Neural cell (in vitro differentiated cells): ENCODE measurements around the gene CACNA1F. TPM values are rescaled to one million over a fixed set of nuclear protein-coding genes. Genes with fewer than 3 reads are reported as not detected.

Source experiments
- H2AFZ ChIP-seq: fragments of 200-600, 300-800 bp; sonication (generic), shearing (Covaris generic); 2 replicates; pipeline ENCODE4 v1.6.0; 2014; ENCODE audit warnings: low read depth, mild to moderate bottlenecking, antibody characterized with exemption, low read length, moderate library complexity
- H3F3A ChIP-seq: fragments of 200-600 bp; shearing (Covaris generic); 2 replicates; pipeline ENCODE4 v1.6.1; 2016; ENCODE audit warnings: mild to moderate bottlenecking, moderate library complexity, mixed read lengths, antibody characterized with exemption, low read length; ENCODE audit not compliant: insufficient read depth, poor library complexity, severe bottlenecking
- H3K27ac ChIP-seq: fragments of 200-600, 300-800 bp; sonication (generic), shearing (Covaris generic); 2 replicates; pipeline ENCODE4 v1.5.1; 2014; ENCODE audit warnings: mild to moderate bottlenecking, low read length, moderate library complexity
- H3K27me3 ChIP-seq: fragments of 300-800, 200-600 bp; sonication (generic), shearing (Covaris generic); 2 replicates; pipeline ENCODE4 v1.6.0; 2014; ENCODE audit warnings: mild to moderate bottlenecking, low read depth, low read length, moderate library complexity; ENCODE audit not compliant: insufficient read depth
- H3K36me3 ChIP-seq: fragments of 300-800, 200-600 bp; sonication (generic), shearing (Covaris generic); 2 replicates; pipeline ENCODE4 v1.5.1; 2014; ENCODE audit warnings: mild to moderate bottlenecking, antibody characterized with exemption, low read length, moderate library complexity; ENCODE audit not compliant: insufficient read depth
- H3K4me2 ChIP-seq: fragments of 300-800, 200-600 bp; sonication (generic), shearing (Covaris generic); 2 replicates; pipeline ENCODE4 v1.6.0; 2014; ENCODE audit warnings: mild to moderate bottlenecking, low read length
- H3K4me3 ChIP-seq: fragments of 300-800, 200-600 bp; sonication (generic), shearing (Covaris generic); 2 replicates; pipeline ENCODE4 v1.5.1; 2014; ENCODE audit warnings: mild to moderate bottlenecking, low read length, moderate library complexity
- H3K79me2 ChIP-seq: fragments of 200-600 bp; shearing (Covaris generic); replicated peaks from 2 replicates; pipeline ENCODE4 v1.6.0; 2014; ENCODE audit warnings: mild to moderate bottlenecking, low read length, moderate library complexity; ENCODE audit not compliant: insufficient read depth
- H3K9ac ChIP-seq: fragments of 300-800, 200-600 bp; sonication (generic), shearing (Covaris generic); 2 replicates; pipeline ENCODE4 v1.6.1; 2016; ENCODE audit warnings: mild to moderate bottlenecking, low read length, mixed read lengths
- H3K9me2 ChIP-seq: fragments of 200-600 bp; shearing (Covaris generic); 2 replicates; pipeline ENCODE4 v1.6.1; 2016; ENCODE audit warnings: mild to moderate bottlenecking, low read length, mixed read lengths; ENCODE audit not compliant: insufficient read depth
- H3K9me3 ChIP-seq: fragments of 200-600, 300-800 bp; sonication (generic), shearing (Covaris generic); 2 replicates; pipeline ENCODE4 v1.6.1; 2016; ENCODE audit warnings: mild to moderate bottlenecking, mixed run types, low read length, moderate library complexity, mixed read lengths
- H4K20me1 ChIP-seq: fragments of 200-600 bp; shearing (Covaris generic); 2 replicates; pipeline ENCODE4 v1.6.1; 2016; ENCODE audit warnings: mild to moderate bottlenecking, mixed run types; ENCODE audit not compliant: insufficient read depth
- EP300 ChIP-seq: fragments of 450-650 bp; conservative IDR thresholded peaks from 2 replicates; pipeline ENCODE4 v1.6.1; 2014; ENCODE audit warnings: antibody characterized with exemption, mild to moderate bottlenecking, moderate library complexity; ENCODE audit not compliant: poor library complexity, severe bottlenecking
- EZH2 ChIP-seq: fragments of 200-600, 300-800 bp; shearing (Covaris generic), sonication (generic); IDR thresholded peaks from 2 replicates; pipeline ENCODE4 v1.6.1; 2014; ENCODE audit warnings: antibody characterized with exemption, low read length, borderline replicate concordance, mild to moderate bottlenecking; ENCODE audit not compliant: insufficient read depth, poor library complexity, severe bottlenecking
- MXI1 ChIP-seq: fragments of 450-650 bp; conservative IDR thresholded peaks from 2 replicates; pipeline ENCODE4 v1.6.1; 2014; ENCODE audit warnings: antibody characterized with exemption, mild to moderate bottlenecking; ENCODE audit not compliant: poor library complexity, severe bottlenecking
- POLR2AphosphoS5 ChIP-seq: IDR thresholded peaks from 2 replicates; pipeline ENCODE4 v1.6.1; 2012
- RAD21 ChIP-seq: fragments of 450-650 bp; conservative IDR thresholded peaks from 2 replicates; pipeline ENCODE4 v1.6.1; 2014; ENCODE audit warnings: antibody characterized with exemption, mild to moderate bottlenecking, moderate library complexity
- SMC3 ChIP-seq: fragments of 450-650 bp; conservative IDR thresholded peaks from 2 replicates; pipeline ENCODE4 v1.6.1; 2014; ENCODE audit warnings: antibody characterized with exemption, mild to moderate bottlenecking, moderate library complexity; ENCODE audit not compliant: poor library complexity
- TAF1 ChIP-seq: IDR thresholded peaks from 2 replicates; pipeline ENCODE4 v1.6.1; 2012; ENCODE audit warnings: low read depth
- polyA plus RNA-seq: library from polyadenylated mRNA; depleted of rRNA; stranded (reverse); fragments of >200 nt; gene quantifications from 2 replicates; pipeline ENCODE4 v1.2.3, GENCODE V29; 2014
- TF ChIP-seq, protein P1 (sequence below): IDR thresholded peaks from 2 replicates; pipeline ENCODE4 v1.6.1; 2012; ENCODE audit warnings: borderline replicate concordance
- TF ChIP-seq, protein P2 (sequence below): fragments of 450-650 bp; IDR thresholded peaks from 2 replicates; pipeline ENCODE4 v1.5.1; 2014; ENCODE audit warnings: antibody characterized with exemption, mild to moderate bottlenecking, moderate library complexity; ENCODE audit not compliant: poor library complexity, severe bottlenecking

The CACNA1F gene
- polyA plus RNA-seq, 1 donor from 2014 or later = not detected

DNA sequence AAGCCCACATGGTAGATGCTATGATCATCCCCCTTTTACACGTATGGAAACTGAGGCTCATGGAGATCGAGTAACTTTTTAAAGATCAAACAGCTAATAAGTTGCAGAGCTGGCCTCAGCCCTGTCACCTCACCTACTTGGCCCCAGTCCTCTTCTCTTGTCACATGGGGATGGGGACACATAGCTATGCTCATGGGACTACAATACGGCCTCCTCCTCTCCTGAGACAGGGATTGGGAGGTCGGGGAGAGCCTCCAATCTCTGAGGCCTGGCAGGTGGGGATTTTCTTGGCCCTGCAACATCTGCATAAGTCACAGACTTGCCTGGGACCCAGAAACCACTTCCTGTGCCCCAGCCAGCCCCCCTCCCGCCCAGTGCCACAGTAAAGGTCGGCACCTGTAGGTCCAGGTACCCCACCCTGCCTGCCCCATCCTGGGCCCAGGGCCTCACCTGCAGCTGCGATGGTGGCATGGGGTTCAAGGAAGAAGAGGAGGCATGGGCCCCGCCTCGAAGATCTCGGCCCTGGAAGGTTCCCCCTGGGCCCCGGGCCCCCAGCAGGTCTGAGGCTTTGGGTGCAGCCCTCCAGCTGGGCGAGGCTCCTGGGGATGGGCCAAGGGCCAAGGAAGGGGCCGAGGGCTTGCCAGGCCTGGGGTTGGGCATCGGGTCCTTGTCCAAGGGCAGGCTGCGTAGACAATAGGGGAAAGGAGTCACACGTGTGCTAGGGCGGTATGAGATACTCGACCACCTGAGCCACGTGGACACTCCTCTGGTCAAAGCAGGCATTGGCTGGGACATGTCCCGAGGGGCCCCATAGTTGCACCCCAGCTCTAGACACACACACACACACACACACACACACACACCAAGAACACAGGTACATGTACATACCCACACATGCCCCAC is 25.0 kb upstream of the CACNA1F start:
- TF ChIP-seq, protein P1, sequence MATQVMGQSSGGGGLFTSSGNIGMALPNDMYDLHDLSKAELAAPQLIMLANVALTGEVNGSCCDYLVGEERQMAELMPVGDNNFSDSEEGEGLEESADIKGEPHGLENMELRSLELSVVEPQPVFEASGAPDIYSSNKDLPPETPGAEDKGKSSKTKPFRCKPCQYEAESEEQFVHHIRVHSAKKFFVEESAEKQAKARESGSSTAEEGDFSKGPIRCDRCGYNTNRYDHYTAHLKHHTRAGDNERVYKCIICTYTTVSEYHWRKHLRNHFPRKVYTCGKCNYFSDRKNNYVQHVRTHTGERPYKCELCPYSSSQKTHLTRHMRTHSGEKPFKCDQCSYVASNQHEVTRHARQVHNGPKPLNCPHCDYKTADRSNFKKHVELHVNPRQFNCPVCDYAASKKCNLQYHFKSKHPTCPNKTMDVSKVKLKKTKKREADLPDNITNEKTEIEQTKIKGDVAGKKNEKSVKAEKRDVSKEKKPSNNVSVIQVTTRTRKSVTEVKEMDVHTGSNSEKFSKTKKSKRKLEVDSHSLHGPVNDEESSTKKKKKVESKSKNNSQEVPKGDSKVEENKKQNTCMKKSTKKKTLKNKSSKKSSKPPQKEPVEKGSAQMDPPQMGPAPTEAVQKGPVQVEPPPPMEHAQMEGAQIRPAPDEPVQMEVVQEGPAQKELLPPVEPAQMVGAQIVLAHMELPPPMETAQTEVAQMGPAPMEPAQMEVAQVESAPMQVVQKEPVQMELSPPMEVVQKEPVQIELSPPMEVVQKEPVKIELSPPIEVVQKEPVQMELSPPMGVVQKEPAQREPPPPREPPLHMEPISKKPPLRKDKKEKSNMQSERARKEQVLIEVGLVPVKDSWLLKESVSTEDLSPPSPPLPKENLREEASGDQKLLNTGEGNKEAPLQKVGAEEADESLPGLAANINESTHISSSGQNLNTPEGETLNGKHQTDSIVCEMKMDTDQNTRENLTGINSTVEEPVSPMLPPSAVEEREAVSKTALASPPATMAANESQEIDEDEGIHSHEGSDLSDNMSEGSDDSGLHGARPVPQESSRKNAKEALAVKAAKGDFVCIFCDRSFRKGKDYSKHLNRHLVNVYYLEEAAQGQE = no peak
- no peak for TF ChIP-seq POLR2AphosphoS5
- TF ChIP-seq EZH2 = no peak
- TF ChIP-seq SMC3 = no peak
- TF ChIP-seq TAF1 = no peak
- no peak for TF ChIP-seq RAD21
- TF ChIP-seq, protein P2, sequence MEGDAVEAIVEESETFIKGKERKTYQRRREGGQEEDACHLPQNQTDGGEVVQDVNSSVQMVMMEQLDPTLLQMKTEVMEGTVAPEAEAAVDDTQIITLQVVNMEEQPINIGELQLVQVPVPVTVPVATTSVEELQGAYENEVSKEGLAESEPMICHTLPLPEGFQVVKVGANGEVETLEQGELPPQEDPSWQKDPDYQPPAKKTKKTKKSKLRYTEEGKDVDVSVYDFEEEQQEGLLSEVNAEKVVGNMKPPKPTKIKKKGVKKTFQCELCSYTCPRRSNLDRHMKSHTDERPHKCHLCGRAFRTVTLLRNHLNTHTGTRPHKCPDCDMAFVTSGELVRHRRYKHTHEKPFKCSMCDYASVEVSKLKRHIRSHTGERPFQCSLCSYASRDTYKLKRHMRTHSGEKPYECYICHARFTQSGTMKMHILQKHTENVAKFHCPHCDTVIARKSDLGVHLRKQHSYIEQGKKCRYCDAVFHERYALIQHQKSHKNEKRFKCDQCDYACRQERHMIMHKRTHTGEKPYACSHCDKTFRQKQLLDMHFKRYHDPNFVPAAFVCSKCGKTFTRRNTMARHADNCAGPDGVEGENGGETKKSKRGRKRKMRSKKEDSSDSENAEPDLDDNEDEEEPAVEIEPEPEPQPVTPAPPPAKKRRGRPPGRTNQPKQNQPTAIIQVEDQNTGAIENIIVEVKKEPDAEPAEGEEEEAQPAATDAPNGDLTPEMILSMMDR = no peak
- TF ChIP-seq EP300 = no peak
- TF ChIP-seq MXI1 = no peak
- H3K4me3 ChIP-seq = no peak overlapping the region
- no peaks in the 10 kb centered on the region for H3K27me3 ChIP-seq
- H3K27ac ChIP-seq = no peak overlapping the region
- H3F3A ChIP-seq = no peaks in the 10 kb centered on the region
- no peaks in the 10 kb centered on the region for H3K36me3 ChIP-seq
- H3K79me2 ChIP-seq = no peaks in the 10 kb centered on the region
- no peak overlapping the region for H3K9ac ChIP-seq
- H4K20me1 ChIP-seq = no peaks in the 10 kb centered on the region
- H3K4me2 ChIP-seq = no peak overlapping the region
- no peaks in the 10 kb centered on the region for H3K9me2 ChIP-seq
- H3K9me3 ChIP-seq = no peaks in the 10 kb centered on the region
- no peak overlapping the region for H2AFZ ChIP-seq

DNA sequence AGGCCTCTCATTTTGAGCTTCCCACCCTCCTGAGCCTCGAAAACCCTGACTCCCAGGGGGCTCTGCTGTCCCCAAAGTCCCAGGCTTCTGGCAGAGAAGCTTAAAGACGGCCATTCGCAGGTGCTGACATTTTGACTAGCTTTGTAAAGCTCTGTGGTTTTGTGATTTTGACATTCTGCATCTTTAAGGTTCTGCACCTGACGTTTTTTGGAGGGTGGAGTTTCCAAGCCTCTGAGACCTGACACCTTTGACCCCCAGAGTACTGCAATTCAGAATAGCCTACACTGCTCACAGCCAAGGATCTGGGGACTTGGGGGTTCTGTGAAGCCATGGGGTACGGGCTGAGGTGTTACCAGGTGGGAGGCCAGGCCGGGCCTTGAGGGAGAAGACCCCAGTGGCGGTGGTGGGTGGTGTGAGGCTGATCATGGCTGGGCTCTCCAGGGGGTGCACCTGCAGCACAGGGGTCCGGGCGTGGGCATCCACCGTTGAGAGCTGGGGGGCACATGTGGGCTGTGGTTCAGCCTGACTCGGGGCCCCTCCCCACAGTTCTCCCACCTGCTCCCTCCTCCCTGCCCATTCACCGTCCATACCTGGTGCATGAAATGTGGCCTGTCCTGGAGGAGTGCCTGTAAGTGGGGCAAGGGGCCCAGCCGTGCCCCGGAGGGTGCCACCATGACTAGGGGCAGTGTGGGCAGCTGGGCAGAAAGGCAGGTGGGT is 24.1 kb upstream of the CACNA1F start:
- Histone ChIP-seq H3K36me3 (no peaks in the 10 kb centered on the region), H3K79me2 (no peaks in the 10 kb centered on the region), H3K9me2 (no peaks in the 10 kb centered on the region), H3K4me3 (no peak overlapping the region), H3K27ac (no peak overlapping the region), H3K9me3 (no peaks in the 10 kb centered on the region), H3K27me3 (no peaks in the 10 kb centered on the region), H3K4me2 (no peak overlapping the region), H3K9ac (no peak overlapping the region), H2AFZ (no peak overlapping the region), H3F3A (no peaks in the 10 kb centered on the region), H4K20me1 (no peaks in the 10 kb centered on the region)
- TF ChIP-seq RAD21 = no peak
- TF ChIP-seq, protein P1 = no peak
- TF ChIP-seq, protein P2 = no peak
- TF ChIP-seq MXI1 = no peak
- no peak for TF ChIP-seq EZH2
- TF ChIP-seq POLR2AphosphoS5 = no peak
- TF ChIP-seq TAF1 = no peak
- no peak for TF ChIP-seq SMC3
- TF ChIP-seq EP300 = no peak
